ENCODE results near the gene ELL2.

DNA sequence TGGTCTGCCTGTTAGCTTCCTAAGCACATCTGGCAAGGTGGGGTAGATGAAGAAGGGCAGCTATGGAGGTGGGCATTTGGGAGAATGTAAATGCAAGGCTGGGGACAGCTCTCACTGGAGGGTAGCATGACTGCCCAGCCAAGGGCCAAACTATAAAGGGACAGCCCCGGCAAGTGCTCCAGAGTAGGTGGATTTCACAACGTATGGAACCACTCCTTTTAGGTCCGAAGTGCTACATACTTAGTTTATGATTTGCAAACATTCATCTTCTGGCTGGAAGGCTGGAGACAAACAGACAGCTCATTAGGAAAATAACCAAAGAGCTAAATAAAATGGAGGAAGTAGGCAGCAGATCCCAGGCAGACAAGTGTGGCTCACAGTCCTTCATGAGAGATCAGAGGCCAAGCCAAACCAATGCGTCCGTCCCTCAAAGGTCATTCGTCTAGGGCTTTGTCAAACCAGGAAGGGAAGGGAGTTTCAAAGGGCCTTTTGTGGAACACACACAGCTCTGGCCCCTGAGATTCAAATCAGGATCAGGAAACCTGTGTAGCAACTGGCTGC, 96.6 kb downstream of the ELL2 start:
- TF ChIP-seq ZFP30 (CRISPR knock-in tag; IDR thresholded peaks at IDR 0.05) (no peak), TSHZ2 (CRISPR knock-in tag; IDR thresholded peaks at IDR 0.05) (no peak), ARNTL (CRISPR knock-in tag; IDR thresholded peaks at IDR 0.05; ENCODE audit: borderline replicate concordance, low read depth) (no peak), ESRRG (CRISPR knock-in tag; IDR thresholded peaks at IDR 0.05) (no peak), ZC3H10 (CRISPR knock-in tag; IDR thresholded peaks at IDR 0.05) (no peak), BACH2 (CRISPR knock-in tag; IDR thresholded peaks at IDR 0.05; ENCODE audit: borderline replicate concordance) (no peak)
- TF ChIP-seq, protein P1, sequence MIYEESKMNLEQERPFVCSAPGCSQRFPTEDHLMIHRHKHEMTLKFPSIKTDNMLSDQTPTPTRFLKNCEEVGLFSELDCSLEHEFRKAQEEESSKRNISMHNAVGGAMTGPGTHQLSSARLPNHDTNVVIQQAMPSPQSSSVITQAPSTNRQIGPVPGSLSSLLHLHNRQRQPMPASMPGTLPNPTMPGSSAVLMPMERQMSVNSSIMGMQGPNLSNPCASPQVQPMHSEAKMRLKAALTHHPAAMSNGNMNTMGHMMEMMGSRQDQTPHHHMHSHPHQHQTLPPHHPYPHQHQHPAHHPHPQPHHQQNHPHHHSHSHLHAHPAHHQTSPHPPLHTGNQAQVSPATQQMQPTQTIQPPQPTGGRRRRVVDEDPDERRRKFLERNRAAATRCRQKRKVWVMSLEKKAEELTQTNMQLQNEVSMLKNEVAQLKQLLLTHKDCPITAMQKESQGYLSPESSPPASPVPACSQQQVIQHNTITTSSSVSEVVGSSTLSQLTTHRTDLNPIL (CRISPR knock-in tag; IDR thresholded peaks at IDR 0.05; ENCODE audit: low read depth), result no peak
- TF ChIP-seq, protein P2, sequence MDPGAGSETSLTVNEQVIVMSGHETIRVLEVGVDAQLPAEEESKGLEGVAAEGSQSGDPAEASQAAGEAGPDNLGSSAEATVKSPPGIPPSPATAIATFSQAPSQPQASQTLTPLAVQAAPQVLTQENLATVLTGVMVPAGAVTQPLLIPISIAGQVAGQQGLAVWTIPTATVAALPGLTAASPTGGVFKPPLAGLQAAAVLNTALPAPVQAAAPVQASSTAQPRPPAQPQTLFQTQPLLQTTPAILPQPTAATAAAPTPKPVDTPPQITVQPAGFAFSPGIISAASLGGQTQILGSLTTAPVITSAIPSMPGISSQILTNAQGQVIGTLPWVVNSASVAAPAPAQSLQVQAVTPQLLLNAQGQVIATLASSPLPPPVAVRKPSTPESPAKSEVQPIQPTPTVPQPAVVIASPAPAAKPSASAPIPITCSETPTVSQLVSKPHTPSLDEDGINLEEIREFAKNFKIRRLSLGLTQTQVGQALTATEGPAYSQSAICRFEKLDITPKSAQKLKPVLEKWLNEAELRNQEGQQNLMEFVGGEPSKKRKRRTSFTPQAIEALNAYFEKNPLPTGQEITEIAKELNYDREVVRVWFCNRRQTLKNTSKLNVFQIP (CRISPR knock-in tag; IDR thresholded peaks at IDR 0.05; ENCODE audit: borderline replicate concordance, low read depth), result no peak
